Panc1 (cell line): ENCODE results near the gene PLAAT1. TPM values are rescaled to one million over a fixed set of nuclear protein-coding genes. Genes with fewer than 3 reads are reported as not detected.

Source experiments
- ATAC-seq: fragments of 200-7000 bp; cut with Tn5 transposase; 2 replicates; pipeline ENCODE4 v1.9.1; 2020; ENCODE audit warnings: mild to moderate bottlenecking, moderate library complexity
- BruUV-seq: library from RNA; stranded (reverse); fragments of 400-500 nt; replicated peaks from 2 replicates; lab custom pipeline; 2021; lab: Mats Ljungman, UMichigan
- CTCF ChIA-PET: fragments of 300-600 bp; sonication (Branson Sonifier 250); formaldehyde crosslinking; loops from one replicate; lab custom pipeline; 2022; ENCODE audit warnings: antibody characterized with exemption; lab: Charles Lee
- POLR2A ChIA-PET: fragments of 300-600 bp; sonication (Branson Sonifier 250); formaldehyde crosslinking; loops from one replicate; lab custom pipeline; 2022; ENCODE audit warnings: antibody characterized with exemption; lab: Charles Lee
- DNase-seq: peaks from one replicate; pipeline ENCODE4 v3.0.0-alpha.2; 2010; ENCODE audit warnings: low read depth, low spot score
- H3K27ac ChIP-seq: 2 replicates; pipeline ENCODE4 v1.5.1; 2011; ENCODE audit warnings: mild to moderate bottlenecking, low read length, inconsistent platforms
- H3K27me3 ChIP-seq: fragments of 200-500 bp; sonication (Bioruptor generic); 2 replicates; pipeline ENCODE4 v1.6.0; 2014; ENCODE audit warnings: low read length, inconsistent platforms; ENCODE audit not compliant: control insufficient read depth, insufficient read depth
- H3K36me3 ChIP-seq: fragments of 200-500 bp; sonication (Bioruptor generic); 2 replicates; pipeline ENCODE4 v1.5.1; 2014; ENCODE audit warnings: inconsistent platforms, mild to moderate bottlenecking, low read length, moderate library complexity; ENCODE audit not compliant: control insufficient read depth, insufficient read depth
- H3K4me1 ChIP-seq: 2 replicates; pipeline ENCODE4 v1.5.1; 2011; ENCODE audit warnings: inconsistent platforms, mild to moderate bottlenecking, low read length, moderate library complexity; ENCODE audit not compliant: control insufficient read depth, insufficient read depth
- H3K4me3 ChIP-seq, 2 experiments: 2 replicates each; pipeline ENCODE4 v1.5.1; 2011 to 2012; ENCODE audit warnings: low read depth in 2 of 2, low read length in 2 of 2, mild to moderate bottlenecking in 2 of 2, inconsistent platforms in 1 of 2, moderate library complexity in 1 of 2
- H3K9me3 ChIP-seq: fragments of 200-500 bp; sonication (Bioruptor generic); 2 replicates; pipeline ENCODE4 v1.5.1; 2014; ENCODE audit warnings: low read depth, mild to moderate bottlenecking, inconsistent platforms, low read length, moderate library complexity; ENCODE audit not compliant: control insufficient read depth, insufficient read depth
- CTCF ChIP-seq: fragments of 450-650 bp; IDR thresholded peaks from 2 replicates; pipeline ENCODE4 v1.5.1; 2017; ENCODE audit warnings: mild to moderate bottlenecking
- POLR2AphosphoS5 ChIP-seq: IDR thresholded peaks from 2 replicates; pipeline ENCODE4 v1.6.1; 2012; ENCODE audit warnings: mild to moderate bottlenecking, low read depth, low read length, moderate library complexity
- SIN3A ChIP-seq: IDR thresholded peaks from 2 replicates; pipeline ENCODE4 v1.6.1; 2012; ENCODE audit warnings: low read depth, mild to moderate bottlenecking, low read length, moderate library complexity, borderline replicate concordance; ENCODE audit not compliant: insufficient read depth
- TCF7L2 ChIP-seq: IDR thresholded peaks from 2 replicates; pipeline ENCODE4 v1.6.1; 2011; ENCODE audit warnings: mild to moderate bottlenecking, low read depth, low read length, inconsistent platforms
- in situ Hi-C: cut with HindIII; loops from 2 replicates; pipeline ENCODE4 v1.10.0; 2016; ENCODE audit warnings: low sequenced_read_pairs, low pct_unique_long_range_greater_than_20kb
- intact Hi-C: fragments of 100-400 bp; cut with micrococcal nuclease; formaldehyde crosslinking; loops from one replicate; pipeline ENCODE4 v1.10.0; 2022; ENCODE audit not compliant: unreplicated experiment
- total RNA-seq: library from RNA; stranded (reverse); gene quantifications from one replicate; pipeline ENCODE4 v1.2.1, GENCODE V29; 2021; ENCODE audit not compliant: unreplicated experiment
- TF ChIP-seq, protein P1 (sequence below), 2 experiments: IDR thresholded peaks; 2 replicates each; pipeline ENCODE4 v1.6.1; 2011 to 2012; ENCODE audit warnings: low read depth in 2 of 2, control low read depth in 1 of 2, low read length in 1 of 2, mild to moderate bottlenecking in 1 of 2, moderate library complexity in 1 of 2; ENCODE audit not compliant: insufficient read depth in 1 of 2

Gene PLAAT1
- total RNA-seq, 1 experiment from 2014 or later: 3.9 TPM

GRCh38 chr3:193250492-193250891 is 9.5 kb downstream of the PLAAT1 start:
- ChIA-PET POLR2A (no interaction called here), CTCF (no interaction called here)
- Histone ChIP-seq H3K4me3 (no peak overlapping the region), H3K9me3 (peaks cover 17% of the 10 kb centered on the region), H3K4me1 (no peaks in the 10 kb centered on the region), H3K27me3 (no peaks in the 10 kb centered on the region), H3K36me3 (no peaks in the 10 kb centered on the region), H3K27ac (no peak overlapping the region)
- ATAC-seq (no peak), DNase-seq (no peak)
- intact Hi-C loops: no loop called here
- in situ Hi-C loops: no loop called here
- TF ChIP-seq SIN3A: no peak
- TF ChIP-seq, protein P1, sequence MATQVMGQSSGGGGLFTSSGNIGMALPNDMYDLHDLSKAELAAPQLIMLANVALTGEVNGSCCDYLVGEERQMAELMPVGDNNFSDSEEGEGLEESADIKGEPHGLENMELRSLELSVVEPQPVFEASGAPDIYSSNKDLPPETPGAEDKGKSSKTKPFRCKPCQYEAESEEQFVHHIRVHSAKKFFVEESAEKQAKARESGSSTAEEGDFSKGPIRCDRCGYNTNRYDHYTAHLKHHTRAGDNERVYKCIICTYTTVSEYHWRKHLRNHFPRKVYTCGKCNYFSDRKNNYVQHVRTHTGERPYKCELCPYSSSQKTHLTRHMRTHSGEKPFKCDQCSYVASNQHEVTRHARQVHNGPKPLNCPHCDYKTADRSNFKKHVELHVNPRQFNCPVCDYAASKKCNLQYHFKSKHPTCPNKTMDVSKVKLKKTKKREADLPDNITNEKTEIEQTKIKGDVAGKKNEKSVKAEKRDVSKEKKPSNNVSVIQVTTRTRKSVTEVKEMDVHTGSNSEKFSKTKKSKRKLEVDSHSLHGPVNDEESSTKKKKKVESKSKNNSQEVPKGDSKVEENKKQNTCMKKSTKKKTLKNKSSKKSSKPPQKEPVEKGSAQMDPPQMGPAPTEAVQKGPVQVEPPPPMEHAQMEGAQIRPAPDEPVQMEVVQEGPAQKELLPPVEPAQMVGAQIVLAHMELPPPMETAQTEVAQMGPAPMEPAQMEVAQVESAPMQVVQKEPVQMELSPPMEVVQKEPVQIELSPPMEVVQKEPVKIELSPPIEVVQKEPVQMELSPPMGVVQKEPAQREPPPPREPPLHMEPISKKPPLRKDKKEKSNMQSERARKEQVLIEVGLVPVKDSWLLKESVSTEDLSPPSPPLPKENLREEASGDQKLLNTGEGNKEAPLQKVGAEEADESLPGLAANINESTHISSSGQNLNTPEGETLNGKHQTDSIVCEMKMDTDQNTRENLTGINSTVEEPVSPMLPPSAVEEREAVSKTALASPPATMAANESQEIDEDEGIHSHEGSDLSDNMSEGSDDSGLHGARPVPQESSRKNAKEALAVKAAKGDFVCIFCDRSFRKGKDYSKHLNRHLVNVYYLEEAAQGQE (IDR thresholded peaks at IDR 0.05; ENCODE audit: insufficient read depth in 1 of 2, low read depth in 2 of 2, low read length in 1 of 2): no peak
- TF ChIP-seq CTCF: no peak
- no peak for TF ChIP-seq TCF7L2
- no peak for TF ChIP-seq POLR2AphosphoS5
- BruUV-seq: no TSS peak

DNA sequence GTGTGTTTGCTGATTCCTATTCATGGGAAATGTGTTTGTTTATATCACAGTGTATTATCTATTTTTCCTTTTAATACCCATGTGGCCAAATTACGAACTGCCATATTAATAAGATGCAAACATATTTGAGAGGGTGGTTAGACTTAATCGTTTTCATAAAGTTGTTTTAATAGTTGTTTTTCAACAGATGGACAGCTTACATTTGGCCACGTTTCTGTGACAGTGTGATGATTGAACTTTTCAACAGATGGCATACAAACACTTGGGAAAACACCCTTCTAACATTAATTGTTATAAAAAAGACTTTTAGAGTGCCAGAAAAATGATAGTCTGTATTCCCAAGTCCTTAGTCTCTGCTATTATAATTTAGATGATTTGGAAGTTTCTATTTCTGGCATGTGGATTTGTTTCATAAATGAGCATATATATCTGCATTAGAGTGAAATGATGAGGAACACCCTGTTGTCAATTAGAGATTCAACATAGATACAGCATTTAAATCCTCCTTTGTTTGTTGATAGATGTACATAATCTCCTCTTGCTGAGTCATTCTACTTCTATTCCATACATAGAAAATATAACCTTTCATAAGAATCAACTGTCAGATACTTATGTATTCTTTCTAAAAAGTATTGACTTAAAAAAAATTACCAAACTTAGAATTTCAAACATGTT is 13.1 kb downstream of the PLAAT1 start:
- no peak for TF ChIP-seq TCF7L2
- TF ChIP-seq POLR2AphosphoS5: no peak
- no TSS peak for BruUV-seq
- Histone ChIP-seq H3K36me3 (no peaks in the 10 kb centered on the region), H3K27ac (no peak overlapping the region), H3K4me3 (no peak overlapping the region), H3K9me3 (peaks cover 9% of the 10 kb centered on the region), H3K27me3 (no peaks in the 10 kb centered on the region), H3K4me1 (no peaks in the 10 kb centered on the region)
- no peak for ATAC-seq
- ChIA-PET CTCF (no interaction called here), POLR2A (no interaction called here)
- intact Hi-C loops (no loop called here), in situ Hi-C loops (no loop called here)
- DNase-seq: no peak

DNA sequence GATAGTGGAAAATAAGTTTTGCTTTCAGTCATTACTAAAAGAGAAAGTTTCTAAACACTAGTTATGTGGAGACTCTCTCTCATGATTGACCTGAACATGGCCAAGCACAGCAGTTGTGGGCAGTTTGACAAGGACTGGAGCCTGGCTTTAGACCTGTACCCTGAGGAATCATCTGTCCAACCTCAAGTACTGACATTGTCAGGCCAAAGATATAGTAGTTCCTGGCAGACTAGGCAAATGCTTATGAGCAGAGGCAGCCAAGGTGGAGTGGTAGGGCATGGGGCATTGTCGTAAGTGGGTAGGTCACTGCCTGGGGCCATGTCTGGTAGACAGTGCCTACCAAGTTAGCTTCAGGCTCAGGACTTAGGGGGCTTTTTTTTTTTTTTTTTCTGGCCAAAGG is 20.9 kb downstream of the PLAAT1 start:
- no peak for DNase-seq
- no peaks in the 10 kb centered on the region for H3K4me1 ChIP-seq
- H3K27me3 ChIP-seq: no peaks in the 10 kb centered on the region
- ChIA-PET POLR2A (no interaction called here), CTCF (no interaction called here)
- H3K9me3 ChIP-seq: no peaks in the 10 kb centered on the region
- TF ChIP-seq CTCF (no peak), TCF7L2 (no peak), SIN3A (no peak), POLR2AphosphoS5 (no peak)
- TF ChIP-seq, protein P1 (IDR thresholded peaks at IDR 0.05; ENCODE audit: insufficient read depth in 1 of 2, low read depth in 2 of 2, low read length in 1 of 2): no peak
- intact Hi-C loops (no loop called here), in situ Hi-C loops (no loop called here)
- no peak overlapping the region for H3K27ac ChIP-seq
- H3K36me3 ChIP-seq: no peaks in the 10 kb centered on the region
- no TSS peak for BruUV-seq
- no peak overlapping the region for H3K4me3 ChIP-seq
- no peak for ATAC-seq
